ENCODE data around the gene SETBP1. TPM values are rescaled to one million over a fixed set of nuclear protein-coding genes. Genes with fewer than 3 reads are reported as not detected.

Gene SETBP1
- total RNA-seq, 1 donor from 2014 or later = 13.6 TPM

- Histone ChIP-seq H3K9me3 (ENCODE audit: control insufficient read depth in 3 of 3, low read length in 3 of 3) (no peaks in the 10 kb centered on the region), H3K9ac (ENCODE audit: low read depth in 1 of 3, low read length in 3 of 3) (no peak overlapping the region), H3K27ac (ENCODE audit: low read depth, low read length) (no peak overlapping the region), H3K4me3 (ENCODE audit: low read length in 3 of 3) (no peak overlapping the region), H3K27me3 (ENCODE audit: control insufficient read depth in 3 of 3, insufficient read depth in 3 of 3, low read length in 3 of 3) (no peaks in the 10 kb centered on the region), H3K36me3 (ENCODE audit: control insufficient read depth in 3 of 3, insufficient read depth in 3 of 3, low read length in 3 of 3) (peaks cover 0 to 8% (median 0%) of the 10 kb centered on the region in 3 donors), H3K4me1 (ENCODE audit: control insufficient read depth in 3 of 3, insufficient read depth in 3 of 3, low read length in 3 of 3) (peaks cover 0 to 3% (median 0%) of the 10 kb centered on the region in 3 donors)
Measured at GRCh38 chr18:45037618-45038017, 356.9 kb downstream of the SETBP1 start.

GRCh38 chr18:45039376-45039775 is 358.7 kb downstream of the SETBP1 start:
- Histone ChIP-seq H3K9me3 (ENCODE audit: control insufficient read depth in 3 of 3, low read length in 3 of 3) (no peaks in the 10 kb centered on the region), H3K4me1 (ENCODE audit: control insufficient read depth in 3 of 3, insufficient read depth in 3 of 3, low read length in 3 of 3) (peaks cover 0 to 3% (median 0%) of the 10 kb centered on the region in 3 donors), H3K36me3 (ENCODE audit: control insufficient read depth in 3 of 3, insufficient read depth in 3 of 3, low read length in 3 of 3) (peaks cover 0 to 8% (median 0%) of the 10 kb centered on the region in 3 donors), H3K9ac (ENCODE audit: low read depth in 1 of 3, low read length in 3 of 3) (no peak overlapping the region), H3K27ac (ENCODE audit: low read depth, low read length) (no peak overlapping the region), H3K4me3 (ENCODE audit: low read length in 3 of 3) (no peak overlapping the region), H3K27me3 (ENCODE audit: control insufficient read depth in 3 of 3, insufficient read depth in 3 of 3, low read length in 3 of 3) (no peaks in the 10 kb centered on the region)

- Histone ChIP-seq H3K27ac (ENCODE audit: low read depth, low read length) (no peak overlapping the region), H3K4me1 (ENCODE audit: control insufficient read depth in 3 of 3, insufficient read depth in 3 of 3, low read length in 3 of 3) (peaks cover 0 to 3% (median 0%) of the 10 kb centered on the region in 3 donors), H3K4me3 (ENCODE audit: low read length in 3 of 3) (no peak overlapping the region), H3K9ac (ENCODE audit: low read depth in 1 of 3, low read length in 3 of 3) (no peak overlapping the region), H3K36me3 (ENCODE audit: control insufficient read depth in 3 of 3, insufficient read depth in 3 of 3, low read length in 3 of 3) (peaks cover 0 to 8% (median 0%) of the 10 kb centered on the region in 3 donors), H3K9me3 (ENCODE audit: control insufficient read depth in 3 of 3, low read length in 3 of 3) (no peaks in the 10 kb centered on the region), H3K27me3 (ENCODE audit: control insufficient read depth in 3 of 3, insufficient read depth in 3 of 3, low read length in 3 of 3) (no peaks in the 10 kb centered on the region)
Measured at GRCh38 chr18:45040879-45041278, 360.2 kb downstream of the SETBP1 start.

GRCh38 chr18:45044787-45045186 is 364.1 kb downstream of the SETBP1 start:
- peaks cover 0 to 7% (median 6%) of the 10 kb centered on the region in 3 donors for H3K4me1 ChIP-seq (ENCODE audit: control insufficient read depth in 3 of 3, insufficient read depth in 3 of 3, low read length in 3 of 3)
- no peaks in the 10 kb centered on the region for H3K9me3 ChIP-seq (ENCODE audit: control insufficient read depth in 3 of 3, low read length in 3 of 3)
- H3K27me3 ChIP-seq (ENCODE audit: control insufficient read depth in 3 of 3, insufficient read depth in 3 of 3, low read length in 3 of 3) = no peaks in the 10 kb centered on the region
- no peak overlapping the region for H3K9ac ChIP-seq (ENCODE audit: low read depth in 1 of 3, low read length in 3 of 3)
- no peak overlapping the region for H3K27ac ChIP-seq (ENCODE audit: low read depth, low read length)
- peaks cover 0 to 3% (median 0%) of the 10 kb centered on the region in 3 donors for H3K36me3 ChIP-seq (ENCODE audit: control insufficient read depth in 3 of 3, insufficient read depth in 3 of 3, low read length in 3 of 3)
- H3K4me3 ChIP-seq (ENCODE audit: low read length in 3 of 3) = no peak overlapping the region

- no peaks in the 10 kb centered on the region for H3K27me3 ChIP-seq (ENCODE audit: control insufficient read depth in 3 of 3, insufficient read depth in 3 of 3, low read length in 3 of 3)
- H3K4me3 ChIP-seq (ENCODE audit: low read length in 3 of 3) = no peak overlapping the region
- H3K9me3 ChIP-seq (ENCODE audit: control insufficient read depth in 3 of 3, low read length in 3 of 3) = no peaks in the 10 kb centered on the region
Measured at GRCh38 chr18:45046228-45046627, 365.5 kb downstream of the SETBP1 start.

GRCh38 chr18:45046961-45047360 is 366.3 kb downstream of the SETBP1 start:
- Histone ChIP-seq H3K27ac (ENCODE audit: low read depth, low read length) (no peak overlapping the region), H3K4me3 (ENCODE audit: low read length in 3 of 3) (no peak overlapping the region), H3K9me3 (ENCODE audit: control insufficient read depth in 3 of 3, low read length in 3 of 3) (no peaks in the 10 kb centered on the region), H3K36me3 (ENCODE audit: control insufficient read depth in 3 of 3, insufficient read depth in 3 of 3, low read length in 3 of 3) (no peaks in the 10 kb centered on the region), H3K4me1 (ENCODE audit: control insufficient read depth in 3 of 3, insufficient read depth in 3 of 3, low read length in 3 of 3) (peaks cover 0 to 6% (median 5%) of the 10 kb centered on the region in 3 donors), H3K27me3 (ENCODE audit: control insufficient read depth in 3 of 3, insufficient read depth in 3 of 3, low read length in 3 of 3) (no peaks in the 10 kb centered on the region), H3K9ac (ENCODE audit: low read depth in 1 of 3, low read length in 3 of 3) (no peak overlapping the region)

More at GRCh38 chr18:45046228-45046627, 365.5 kb downstream of the SETBP1 start:
- H3K27ac ChIP-seq (ENCODE audit: low read depth, low read length) = no peak overlapping the region
- H3K9ac ChIP-seq (ENCODE audit: low read depth in 1 of 3, low read length in 3 of 3) = no peak overlapping the region
- H3K36me3 ChIP-seq (ENCODE audit: control insufficient read depth in 3 of 3, insufficient read depth in 3 of 3, low read length in 3 of 3) = no peaks in the 10 kb centered on the region
- H3K4me1 ChIP-seq (ENCODE audit: control insufficient read depth in 3 of 3, insufficient read depth in 3 of 3, low read length in 3 of 3) = peaks cover 0 to 6% (median 5%) of the 10 kb centered on the region in 3 donors

GRCh38 chr18:45049578-45050319 is 369.1 kb downstream of the SETBP1 start:
- Histone ChIP-seq H3K27ac (ENCODE audit: low read depth, low read length) (no peak overlapping the region), H3K27me3 (ENCODE audit: control insufficient read depth in 3 of 3, insufficient read depth in 3 of 3, low read length in 3 of 3) (no peaks in the 10 kb centered on the region), H3K9ac (ENCODE audit: low read depth in 1 of 3, low read length in 3 of 3) (no peak overlapping the region), H3K36me3 (ENCODE audit: control insufficient read depth in 3 of 3, insufficient read depth in 3 of 3, low read length in 3 of 3) (no peaks in the 10 kb centered on the region), H3K4me1 (ENCODE audit: control insufficient read depth in 3 of 3, insufficient read depth in 3 of 3, low read length in 3 of 3) (peaks cover 0 to 6% (median 5%) of the 10 kb centered on the region in 3 donors), H3K4me3 (ENCODE audit: low read length in 3 of 3) (no peak overlapping the region), H3K9me3 (ENCODE audit: control insufficient read depth in 3 of 3, low read length in 3 of 3) (no peaks in the 10 kb centered on the region)

- H3K4me3 ChIP-seq (ENCODE audit: low read length in 3 of 3) = no peak overlapping the region
- no peaks in the 10 kb centered on the region for H3K36me3 ChIP-seq (ENCODE audit: control insufficient read depth in 3 of 3, insufficient read depth in 3 of 3, low read length in 3 of 3)
- no peak overlapping the region for H3K9ac ChIP-seq (ENCODE audit: low read depth in 1 of 3, low read length in 3 of 3)
- no peaks in the 10 kb centered on the region for H3K27me3 ChIP-seq (ENCODE audit: control insufficient read depth in 3 of 3, insufficient read depth in 3 of 3, low read length in 3 of 3)
- H3K27ac ChIP-seq (ENCODE audit: low read depth, low read length) = no peak overlapping the region
- H3K9me3 ChIP-seq (ENCODE audit: control insufficient read depth in 3 of 3, low read length in 3 of 3) = no peaks in the 10 kb centered on the region
- H3K4me1 ChIP-seq (ENCODE audit: control insufficient read depth in 3 of 3, insufficient read depth in 3 of 3, low read length in 3 of 3) = peaks cover 0 to 6% (median 5%) of the 10 kb centered on the region in 3 donors
Measured at GRCh38 chr18:45050712-45051601, 370.3 kb downstream of the SETBP1 start.

- Histone ChIP-seq H3K27me3 (ENCODE audit: control insufficient read depth in 3 of 3, insufficient read depth in 3 of 3, low read length in 3 of 3) (no peaks in the 10 kb centered on the region), H3K36me3 (ENCODE audit: control insufficient read depth in 3 of 3, insufficient read depth in 3 of 3, low read length in 3 of 3) (no peaks in the 10 kb centered on the region), H3K27ac (ENCODE audit: low read depth, low read length) (no peak overlapping the region), H3K9me3 (ENCODE audit: control insufficient read depth in 3 of 3, low read length in 3 of 3) (no peaks in the 10 kb centered on the region), H3K4me3 (ENCODE audit: low read length in 3 of 3) (no peak overlapping the region), H3K4me1 (ENCODE audit: control insufficient read depth in 3 of 3, insufficient read depth in 3 of 3, low read length in 3 of 3) (peaks cover under 1 to 3% (median 2%) of the 10 kb centered on the region in 3 donors), H3K9ac (ENCODE audit: low read depth in 1 of 3, low read length in 3 of 3) (no peak overlapping the region)
Measured at GRCh38 chr18:45054636-45055035, 373.9 kb downstream of the SETBP1 start.

GRCh38 chr18:45055811-45056210 is 375.1 kb downstream of the SETBP1 start:
- Histone ChIP-seq H3K4me3 (ENCODE audit: low read length in 3 of 3) (no peak overlapping the region), H3K9ac (ENCODE audit: low read depth in 1 of 3, low read length in 3 of 3) (no peak overlapping the region), H3K9me3 (ENCODE audit: control insufficient read depth in 3 of 3, low read length in 3 of 3) (no peaks in the 10 kb centered on the region), H3K27ac (ENCODE audit: low read depth, low read length) (no peak overlapping the region), H3K36me3 (ENCODE audit: control insufficient read depth in 3 of 3, insufficient read depth in 3 of 3, low read length in 3 of 3) (no peaks in the 10 kb centered on the region), H3K27me3 (ENCODE audit: control insufficient read depth in 3 of 3, insufficient read depth in 3 of 3, low read length in 3 of 3) (no peaks in the 10 kb centered on the region), H3K4me1 (ENCODE audit: control insufficient read depth in 3 of 3, insufficient read depth in 3 of 3, low read length in 3 of 3) (peaks cover 0 to 3% (median 0%) of the 10 kb centered on the region in 3 donors)

Data from skeletal muscle tissue (tissue), 4 donors.